ENCODE data around the gene ZNF26. TPM values are rescaled to one million over a fixed set of nuclear protein-coding genes. Genes with fewer than 3 reads are reported as not detected.
"Not testable (repeated sequence)": the region's sequence is repeated elsewhere in the genome, so short reads cannot be mapped to it uniquely, and the experiment has no call there.

ZNF26 gene
- total RNA-seq, 1 donor from 2014 or later, result 18.3 TPM

DNA sequence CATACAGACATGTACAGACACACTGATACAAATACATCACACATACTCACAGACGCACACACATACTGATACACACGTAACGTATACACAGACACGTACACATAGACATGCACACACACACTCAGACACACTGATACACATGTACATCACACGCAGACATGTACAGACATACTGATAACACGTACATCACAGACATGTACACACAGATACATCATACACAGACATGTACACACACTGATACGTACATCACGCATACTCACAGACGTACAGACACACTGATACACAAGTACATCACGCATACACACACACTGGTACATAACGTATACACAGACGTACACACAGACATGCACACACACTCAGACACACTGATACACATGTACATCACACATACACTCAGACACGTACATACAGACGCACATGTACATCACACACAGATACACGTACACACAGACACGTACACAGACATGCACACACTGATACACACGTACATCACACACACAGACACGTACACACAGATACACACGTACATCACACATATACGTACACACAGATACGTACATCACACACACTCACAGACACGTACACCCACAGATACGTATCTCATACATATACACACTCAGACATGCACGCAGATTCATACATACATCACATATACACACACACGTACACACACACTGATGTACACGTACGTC, 35.2 kb upstream of the ZNF26 start:
- Mint-ChIP-seq H3K9me3 (peaks cover 34% of the 10 kb centered on the region), H3K27me3 (no peaks in the 10 kb centered on the region), H3K4me1 (peaks cover 13% of the 10 kb centered on the region), H3K4me3 (no peak overlapping the region), H3K36me3 (ENCODE audit: low read depth) (peaks cover 55% of the 10 kb centered on the region), H3K27ac (no peak overlapping the region)
- no peak for DNase-seq
- intact Hi-C loops (cut with micrococcal nuclease), result no loop called here

DNA sequence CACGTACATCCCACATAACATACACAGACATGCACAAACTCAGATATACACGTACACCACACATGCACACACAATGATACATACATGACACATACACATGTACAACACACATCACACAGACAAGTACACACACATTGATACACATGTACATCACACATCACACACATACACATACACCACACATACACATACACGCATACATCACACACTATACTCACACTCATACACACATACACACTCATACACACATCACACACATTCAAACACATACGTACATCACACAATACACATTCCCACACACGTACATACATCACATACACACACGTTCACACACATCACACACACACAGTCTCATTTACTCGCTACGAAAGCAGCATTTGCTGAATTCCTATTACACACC, 34.5 kb upstream of the ZNF26 start:
- intact Hi-C loops (cut with micrococcal nuclease), result no loop called here
- no peak for DNase-seq
- Mint-ChIP-seq H3K4me3 (no peak overlapping the region), H3K27me3 (no peaks in the 10 kb centered on the region), H3K27ac (no peak overlapping the region), H3K9me3 (peaks cover 33% of the 10 kb centered on the region), H3K4me1 (peaks cover 18% of the 10 kb centered on the region), H3K36me3 (ENCODE audit: low read depth) (peaks cover 53% of the 10 kb centered on the region)

DNA sequence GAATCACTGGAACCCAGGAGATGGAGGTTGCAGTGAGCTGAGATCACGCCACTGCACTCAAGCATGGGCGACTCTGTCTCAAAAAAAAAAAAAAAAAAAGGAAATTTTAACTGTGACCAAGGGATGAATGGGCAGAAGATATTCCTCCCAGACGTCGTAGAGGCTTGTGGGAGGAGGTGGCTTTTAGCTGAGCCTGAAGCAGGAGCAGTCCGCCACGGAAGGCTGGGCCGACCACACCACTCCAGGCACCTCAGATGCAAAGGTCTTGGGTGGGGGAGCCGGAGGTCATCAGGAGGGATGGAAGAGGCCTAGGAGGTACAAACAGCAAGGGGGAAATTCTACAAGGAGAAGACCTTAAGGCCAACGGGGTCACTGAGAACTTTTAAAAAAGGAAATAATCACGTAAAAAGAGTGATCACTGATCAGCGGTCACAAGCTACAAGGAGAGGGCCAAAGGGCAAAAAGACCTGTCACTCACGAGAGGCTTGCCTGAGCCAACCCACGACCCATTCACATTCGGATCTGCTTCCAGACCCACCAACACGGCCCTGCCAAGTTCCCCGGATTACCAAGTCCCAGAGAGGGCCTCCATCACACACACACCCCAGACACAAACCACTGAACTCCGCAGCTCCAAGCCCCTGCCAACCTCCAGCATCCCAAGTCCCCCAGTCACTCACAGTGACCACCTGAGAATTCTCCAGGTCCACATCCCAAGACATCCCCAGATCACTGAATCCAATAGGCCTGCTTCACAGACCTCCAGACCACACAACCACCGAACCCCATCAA, 33.6 kb upstream of the ZNF26 start:
- Mint-ChIP-seq H3K9me3 (peaks cover 35% of the 10 kb centered on the region), H3K27me3 (no peaks in the 10 kb centered on the region), H3K27ac (no peak overlapping the region), H3K36me3 (ENCODE audit: low read depth) (peaks cover 47% of the 10 kb centered on the region), H3K4me1 (peaks cover 19% of the 10 kb centered on the region), H3K4me3 (no peak overlapping the region)
- DNase-seq, result no peak
- intact Hi-C loops (cut with micrococcal nuclease), result no loop called here

GRCh38 chr12:132953163-132953425, 33.1 kb upstream of the ZNF26 start:
- Mint-ChIP-seq H3K27me3 (no peaks in the 10 kb centered on the region), H3K27ac (no peak overlapping the region), H3K9me3 (peaks cover 33% of the 10 kb centered on the region), H3K36me3 (ENCODE audit: low read depth) (peaks cover 44% of the 10 kb centered on the region), H3K4me3 (no peak overlapping the region), H3K4me1 (peaks cover 19% of the 10 kb centered on the region)
- no peak for DNase-seq
- intact Hi-C loops (cut with micrococcal nuclease), result no loop called here

GRCh38 chr12:132953771-132954170, 32.4 kb upstream of the ZNF26 start:
- peaks cover 30% of the 10 kb centered on the region for H3K9me3 Mint-ChIP-seq
- H3K27me3 Mint-ChIP-seq, result no peaks in the 10 kb centered on the region
- peaks cover 37% of the 10 kb centered on the region for H3K36me3 Mint-ChIP-seq (ENCODE audit: low read depth)
- H3K4me1 Mint-ChIP-seq, result peaks cover 19% of the 10 kb centered on the region
- H3K4me3 Mint-ChIP-seq, result no peak overlapping the region
- no peak for DNase-seq
- intact Hi-C loops (cut with micrococcal nuclease), result loop anchor here (2.0 kb wide), 1 partner anchor 45 kb away; no protein-coding TSS in a partner anchor
- H3K27ac Mint-ChIP-seq, result no peak overlapping the region

DNA sequence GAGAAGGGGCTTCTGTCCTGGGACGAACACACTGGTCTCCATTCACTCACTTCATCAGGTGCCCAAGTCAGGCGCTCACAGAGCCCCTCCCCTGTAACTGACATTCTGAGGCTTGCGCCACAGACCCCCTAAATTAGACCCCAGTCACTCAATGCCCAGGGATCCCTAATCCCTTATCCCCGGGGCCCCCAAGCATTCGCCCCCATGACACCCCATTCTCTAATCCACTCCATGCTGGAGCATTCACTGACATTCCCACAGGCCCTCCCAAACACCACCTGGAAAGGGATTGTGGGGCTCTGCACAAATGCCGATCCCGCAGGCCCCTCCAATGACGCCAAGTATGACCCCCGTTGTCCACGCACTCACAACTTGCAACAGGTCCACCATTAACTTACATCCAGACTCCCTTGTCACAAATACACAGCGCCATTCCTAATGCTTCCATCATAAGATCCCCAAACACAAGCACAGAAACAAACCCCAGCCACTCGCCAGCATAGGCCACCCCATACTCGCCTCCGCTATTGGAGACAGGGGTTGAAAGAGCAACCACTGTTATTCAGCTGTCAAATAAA, 31.6 kb upstream of the ZNF26 start:
- H3K4me3 Mint-ChIP-seq, result peak overlapping the region; percentile 98
- no peak for DNase-seq
- H3K36me3 Mint-ChIP-seq (ENCODE audit: low read depth), result peaks cover 32% of the 10 kb centered on the region

GRCh38 chr12:132955094-132956010, 30.8 kb upstream of the ZNF26 start:
- Mint-ChIP-seq H3K36me3 (ENCODE audit: low read depth) (peaks cover 32% of the 10 kb centered on the region), H3K4me1 (peaks cover 19% of the 10 kb centered on the region), H3K9me3 (peaks cover 28% of the 10 kb centered on the region), H3K27ac (peak overlapping the region; percentile 89), H3K4me3 (peak overlapping the region; percentile 98), H3K27me3 (no peaks in the 10 kb centered on the region)
- DNase-seq, result peak; percentile 58
- intact Hi-C loops (cut with micrococcal nuclease), result loop anchor here (1.0 to 2.0 kb wide), 7 partner anchors 31 to 226 kb away; partner anchors contain the start of genes ANKLE2, ZNF10, ZNF140 and ZNF26

More for the DNA sequence above, 31.6 kb upstream of the ZNF26 start:
- Mint-ChIP-seq H3K4me1 (peaks cover 19% of the 10 kb centered on the region), H3K27ac (peak overlapping the region; percentile 89), H3K9me3 (peaks cover 26% of the 10 kb centered on the region), H3K27me3 (no peaks in the 10 kb centered on the region)
- intact Hi-C loops (cut with micrococcal nuclease), result loop anchor here (2.0 kb wide), 1 partner anchor 46 kb away; no protein-coding TSS in a partner anchor

GRCh38 chr12:132956011-132956788, 30.0 kb upstream of the ZNF26 start, which contains the start of gene ZNF605:
Gene ZNF605, minus strand, starts transcription at chr12:132956306. Its CDS starts 10,671 bp downstream, at chr12:132945635.
- Mint-ChIP-seq H3K27me3 (no peaks in the 10 kb centered on the region), H3K4me1 (peaks cover 19% of the 10 kb centered on the region), H3K36me3 (ENCODE audit: low read depth) (peaks cover 32% of the 10 kb centered on the region), H3K27ac (peak within 1 kb of the TSS; percentile 95), H3K9me3 (peaks cover 28% of the 10 kb centered on the region), H3K4me3 (peak within 1 kb of the TSS; percentile 98)
- intact Hi-C loops (cut with micrococcal nuclease), result loop anchor here (1.0 to 2.0 kb wide), 6 partner anchors 30 to 225 kb away; partner anchors contain the start of genes ANKLE2, ZNF10, ZNF140 and ZNF26
- peak; percentile 96 for DNase-seq

GRCh38 chr12:132961790-132962189, 24.4 kb upstream of the ZNF26 start:
- DNase-seq; H3K4me1 Mint-ChIP-seq; H3K4me3 Mint-ChIP-seq; intact Hi-C loops (cut with micrococcal nuclease); H3K27ac Mint-ChIP-seq; H3K27me3 Mint-ChIP-seq: not testable (repeated sequence)
- Mint-ChIP-seq H3K36me3 (ENCODE audit: low read depth) (peaks cover 34% of the 10 kb centered on the region), H3K9me3 (peaks cover 16% of the 10 kb centered on the region)

GRCh38 chr12:132963947-132964346, 22.2 kb upstream of the ZNF26 start:
- H3K4me1 Mint-ChIP-seq; H3K27me3 Mint-ChIP-seq; DNase-seq; H3K4me3 Mint-ChIP-seq; intact Hi-C loops (cut with micrococcal nuclease); H3K27ac Mint-ChIP-seq: not testable (repeated sequence)
- Mint-ChIP-seq H3K9me3 (peaks cover 16% of the 10 kb centered on the region), H3K36me3 (ENCODE audit: low read depth) (peaks cover 36% of the 10 kb centered on the region)

- no peaks in the 10 kb centered on the region for H3K4me1 Mint-ChIP-seq
- no peak overlapping the region for H3K27ac Mint-ChIP-seq
- H3K36me3 Mint-ChIP-seq (ENCODE audit: low read depth), result peaks cover 34% of the 10 kb centered on the region
- intact Hi-C loops (cut with micrococcal nuclease), result no loop called here
- no peak for DNase-seq
- H3K27me3 Mint-ChIP-seq, result no peaks in the 10 kb centered on the region
- peaks cover 11% of the 10 kb centered on the region for H3K9me3 Mint-ChIP-seq
- no peak overlapping the region for H3K4me3 Mint-ChIP-seq
These were observed 20.4 kb upstream of the ZNF26 start for GRCh38 chr12:132965796-132966195.

DNA sequence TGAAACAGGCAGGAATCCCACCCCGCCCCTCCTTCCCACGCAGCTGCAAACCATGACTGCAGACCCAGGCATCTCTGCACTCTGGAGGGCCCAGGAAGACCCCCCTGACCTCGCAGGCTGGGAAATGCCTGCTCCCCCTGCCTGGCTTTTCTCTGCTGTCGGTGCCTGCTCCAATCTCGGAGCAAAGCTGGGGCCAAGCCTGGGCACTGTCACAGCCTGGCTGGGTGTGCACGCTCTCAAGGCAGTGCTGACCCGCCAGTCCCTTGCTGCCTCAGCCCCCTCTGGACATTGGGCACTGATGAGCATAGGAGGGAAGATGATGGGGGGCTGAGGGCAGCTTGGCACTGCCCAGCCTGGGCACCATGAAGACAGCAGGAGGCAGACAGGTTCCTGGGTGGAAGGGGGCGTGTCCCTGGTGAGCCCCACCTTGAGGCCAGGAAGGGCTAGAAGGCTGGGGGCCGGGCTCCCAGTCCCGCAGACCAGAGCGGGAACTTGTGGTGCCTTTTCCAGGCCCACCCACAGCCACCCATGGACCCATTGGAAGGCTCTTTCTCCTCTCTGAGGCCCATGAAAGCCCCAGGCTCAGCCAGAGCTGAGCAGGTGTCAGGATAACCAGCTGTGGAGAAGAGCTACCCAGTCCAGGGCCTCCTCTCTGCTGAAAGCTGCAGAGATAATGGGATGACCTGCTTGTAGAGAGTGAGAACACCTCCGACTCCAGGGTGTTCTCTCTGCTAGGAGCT, 19.3 kb upstream of the ZNF26 start:
- Mint-ChIP-seq H3K27ac (no peak overlapping the region), H3K27me3 (no peaks in the 10 kb centered on the region)
- intact Hi-C loops (cut with micrococcal nuclease), result no loop called here

More for the DNA sequence above, 19.3 kb upstream of the ZNF26 start:
- Mint-ChIP-seq H3K9me3 (peaks cover 8% of the 10 kb centered on the region), H3K4me1 (no peaks in the 10 kb centered on the region), H3K4me3 (no peak overlapping the region), H3K36me3 (ENCODE audit: low read depth) (peaks cover 30% of the 10 kb centered on the region)
- no peak for DNase-seq
